Neural cell (in vitro differentiated cells): ENCODE data around the gene ERVH48-1. TPM values are rescaled to one million over a fixed set of nuclear protein-coding genes. Genes with fewer than 3 reads are reported as not detected.
"Not testable (repeated sequence)": the region's sequence is repeated elsewhere in the genome, so short reads cannot be mapped to it uniquely, and the experiment has no call there.

Experiments
- H2AFZ ChIP-seq: fragments of 200-600, 300-800 bp; sonication (generic), shearing (Covaris generic); 2 replicates; pipeline ENCODE4 v1.6.0; 2014; ENCODE audit warnings: low read depth, mild to moderate bottlenecking, antibody characterized with exemption, low read length, moderate library complexity
- H3F3A ChIP-seq: fragments of 200-600 bp; shearing (Covaris generic); 2 replicates; pipeline ENCODE4 v1.6.1; 2016; ENCODE audit warnings: mild to moderate bottlenecking, moderate library complexity, mixed read lengths, antibody characterized with exemption, low read length; ENCODE audit not compliant: insufficient read depth, poor library complexity, severe bottlenecking
- H3K27ac ChIP-seq: fragments of 200-600, 300-800 bp; sonication (generic), shearing (Covaris generic); 2 replicates; pipeline ENCODE4 v1.5.1; 2014; ENCODE audit warnings: mild to moderate bottlenecking, low read length, moderate library complexity
- H3K27me3 ChIP-seq: fragments of 300-800, 200-600 bp; sonication (generic), shearing (Covaris generic); 2 replicates; pipeline ENCODE4 v1.6.0; 2014; ENCODE audit warnings: mild to moderate bottlenecking, low read depth, low read length, moderate library complexity; ENCODE audit not compliant: insufficient read depth
- H3K36me3 ChIP-seq: fragments of 300-800, 200-600 bp; sonication (generic), shearing (Covaris generic); 2 replicates; pipeline ENCODE4 v1.5.1; 2014; ENCODE audit warnings: mild to moderate bottlenecking, antibody characterized with exemption, low read length, moderate library complexity; ENCODE audit not compliant: insufficient read depth
- H3K4me2 ChIP-seq: fragments of 300-800, 200-600 bp; sonication (generic), shearing (Covaris generic); 2 replicates; pipeline ENCODE4 v1.6.0; 2014; ENCODE audit warnings: mild to moderate bottlenecking, low read length
- H3K4me3 ChIP-seq: fragments of 300-800, 200-600 bp; sonication (generic), shearing (Covaris generic); 2 replicates; pipeline ENCODE4 v1.5.1; 2014; ENCODE audit warnings: mild to moderate bottlenecking, low read length, moderate library complexity
- H3K79me2 ChIP-seq: fragments of 200-600 bp; shearing (Covaris generic); replicated peaks from 2 replicates; pipeline ENCODE4 v1.6.0; 2014; ENCODE audit warnings: mild to moderate bottlenecking, low read length, moderate library complexity; ENCODE audit not compliant: insufficient read depth
- H3K9ac ChIP-seq: fragments of 300-800, 200-600 bp; sonication (generic), shearing (Covaris generic); 2 replicates; pipeline ENCODE4 v1.6.1; 2016; ENCODE audit warnings: mild to moderate bottlenecking, low read length, mixed read lengths
- H3K9me2 ChIP-seq: fragments of 200-600 bp; shearing (Covaris generic); 2 replicates; pipeline ENCODE4 v1.6.1; 2016; ENCODE audit warnings: mild to moderate bottlenecking, low read length, mixed read lengths; ENCODE audit not compliant: insufficient read depth
- H3K9me3 ChIP-seq: fragments of 200-600, 300-800 bp; sonication (generic), shearing (Covaris generic); 2 replicates; pipeline ENCODE4 v1.6.1; 2016; ENCODE audit warnings: mild to moderate bottlenecking, mixed run types, low read length, moderate library complexity, mixed read lengths
- H4K20me1 ChIP-seq: fragments of 200-600 bp; shearing (Covaris generic); 2 replicates; pipeline ENCODE4 v1.6.1; 2016; ENCODE audit warnings: mild to moderate bottlenecking, mixed run types; ENCODE audit not compliant: insufficient read depth
- EP300 ChIP-seq: fragments of 450-650 bp; conservative IDR thresholded peaks from 2 replicates; pipeline ENCODE4 v1.6.1; 2014; ENCODE audit warnings: antibody characterized with exemption, mild to moderate bottlenecking, moderate library complexity; ENCODE audit not compliant: poor library complexity, severe bottlenecking
- EZH2 ChIP-seq: fragments of 200-600, 300-800 bp; shearing (Covaris generic), sonication (generic); IDR thresholded peaks from 2 replicates; pipeline ENCODE4 v1.6.1; 2014; ENCODE audit warnings: antibody characterized with exemption, low read length, borderline replicate concordance, mild to moderate bottlenecking; ENCODE audit not compliant: insufficient read depth, poor library complexity, severe bottlenecking
- MXI1 ChIP-seq: fragments of 450-650 bp; conservative IDR thresholded peaks from 2 replicates; pipeline ENCODE4 v1.6.1; 2014; ENCODE audit warnings: antibody characterized with exemption, mild to moderate bottlenecking; ENCODE audit not compliant: poor library complexity, severe bottlenecking
- POLR2AphosphoS5 ChIP-seq: IDR thresholded peaks from 2 replicates; pipeline ENCODE4 v1.6.1; 2012
- RAD21 ChIP-seq: fragments of 450-650 bp; conservative IDR thresholded peaks from 2 replicates; pipeline ENCODE4 v1.6.1; 2014; ENCODE audit warnings: antibody characterized with exemption, mild to moderate bottlenecking, moderate library complexity
- REST ChIP-seq: IDR thresholded peaks from 2 replicates; pipeline ENCODE4 v1.6.1; 2012; ENCODE audit warnings: borderline replicate concordance
- SMC3 ChIP-seq: fragments of 450-650 bp; conservative IDR thresholded peaks from 2 replicates; pipeline ENCODE4 v1.6.1; 2014; ENCODE audit warnings: antibody characterized with exemption, mild to moderate bottlenecking, moderate library complexity; ENCODE audit not compliant: poor library complexity
- TAF1 ChIP-seq: IDR thresholded peaks from 2 replicates; pipeline ENCODE4 v1.6.1; 2012; ENCODE audit warnings: low read depth
- polyA plus RNA-seq: library from polyadenylated mRNA; depleted of rRNA; stranded (reverse); fragments of >200 nt; gene quantifications from 2 replicates; pipeline ENCODE4 v1.2.3, GENCODE V29; 2014
- TF ChIP-seq, protein P1 (sequence below): fragments of 450-650 bp; IDR thresholded peaks from 2 replicates; pipeline ENCODE4 v1.5.1; 2014; ENCODE audit warnings: antibody characterized with exemption, mild to moderate bottlenecking, moderate library complexity; ENCODE audit not compliant: poor library complexity, severe bottlenecking

Gene ERVH48-1
- polyA plus RNA-seq, 1 donor from 2014 or later, result not detected

DNA sequence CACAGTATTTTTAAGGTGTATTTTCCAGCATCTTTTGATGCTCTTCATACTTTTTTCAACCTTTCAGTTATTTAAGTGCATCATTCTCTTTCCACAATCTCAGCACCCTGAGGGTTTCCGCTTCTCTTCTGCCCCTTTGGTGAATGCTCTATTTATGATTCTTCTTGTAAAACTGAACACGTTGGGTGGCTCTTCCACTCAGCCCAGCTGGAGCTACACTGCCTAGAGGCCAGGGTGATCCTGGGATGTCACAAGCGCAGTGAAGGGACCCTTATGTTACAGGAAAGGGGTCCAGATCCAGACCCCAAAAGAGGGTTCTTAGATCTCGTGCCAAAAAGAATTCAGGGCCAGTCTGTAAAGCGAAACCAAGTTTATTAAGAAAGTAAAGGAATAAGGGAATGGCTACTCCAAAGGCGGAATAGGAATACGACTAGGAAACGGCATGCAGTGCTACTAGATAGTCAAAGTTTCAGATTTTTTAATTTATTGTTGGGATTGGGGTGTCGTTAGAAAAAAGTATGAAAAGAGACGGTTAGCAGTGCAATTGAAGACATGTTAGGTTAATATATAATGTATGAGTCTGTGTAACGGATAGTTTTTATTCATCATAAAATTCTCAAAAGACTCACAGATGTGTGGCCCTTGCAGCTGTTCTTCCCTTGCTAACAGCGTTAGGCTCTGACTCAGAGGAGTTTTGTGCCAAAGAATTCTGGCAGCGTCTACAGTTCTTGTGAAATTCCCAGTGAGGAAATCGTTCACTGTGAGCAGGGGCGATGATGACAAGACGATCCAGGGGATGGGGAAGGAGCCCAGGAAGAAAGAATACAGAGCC is 14.4 kb upstream of the ERVH48-1 start:
- Histone ChIP-seq H3K4me3 (no peak overlapping the region), H3K9me3 (no peaks in the 10 kb centered on the region), H3F3A (no peaks in the 10 kb centered on the region), H3K79me2 (no peaks in the 10 kb centered on the region), H3K9me2 (no peaks in the 10 kb centered on the region), H3K4me2 (no peak overlapping the region), H3K27ac (no peak overlapping the region), H2AFZ (no peak overlapping the region), H3K36me3 (no peaks in the 10 kb centered on the region), H3K9ac (no peak overlapping the region), H4K20me1 (no peaks in the 10 kb centered on the region), H3K27me3 (no peaks in the 10 kb centered on the region)
- TF ChIP-seq REST (no peak), TAF1 (no peak), POLR2AphosphoS5 (no peak), EP300 (no peak), MXI1 (no peak), SMC3 (no peak), EZH2 (no peak), RAD21 (no peak)
- TF ChIP-seq, protein P1, sequence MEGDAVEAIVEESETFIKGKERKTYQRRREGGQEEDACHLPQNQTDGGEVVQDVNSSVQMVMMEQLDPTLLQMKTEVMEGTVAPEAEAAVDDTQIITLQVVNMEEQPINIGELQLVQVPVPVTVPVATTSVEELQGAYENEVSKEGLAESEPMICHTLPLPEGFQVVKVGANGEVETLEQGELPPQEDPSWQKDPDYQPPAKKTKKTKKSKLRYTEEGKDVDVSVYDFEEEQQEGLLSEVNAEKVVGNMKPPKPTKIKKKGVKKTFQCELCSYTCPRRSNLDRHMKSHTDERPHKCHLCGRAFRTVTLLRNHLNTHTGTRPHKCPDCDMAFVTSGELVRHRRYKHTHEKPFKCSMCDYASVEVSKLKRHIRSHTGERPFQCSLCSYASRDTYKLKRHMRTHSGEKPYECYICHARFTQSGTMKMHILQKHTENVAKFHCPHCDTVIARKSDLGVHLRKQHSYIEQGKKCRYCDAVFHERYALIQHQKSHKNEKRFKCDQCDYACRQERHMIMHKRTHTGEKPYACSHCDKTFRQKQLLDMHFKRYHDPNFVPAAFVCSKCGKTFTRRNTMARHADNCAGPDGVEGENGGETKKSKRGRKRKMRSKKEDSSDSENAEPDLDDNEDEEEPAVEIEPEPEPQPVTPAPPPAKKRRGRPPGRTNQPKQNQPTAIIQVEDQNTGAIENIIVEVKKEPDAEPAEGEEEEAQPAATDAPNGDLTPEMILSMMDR, result no peak

GRCh38 chr21:42938606-42938995 is 13.2 kb upstream of the ERVH48-1 start:
- not testable (repeated sequence) for H3F3A ChIP-seq, H3K9me2 ChIP-seq, H3K4me3 ChIP-seq, H3K36me3 ChIP-seq, H4K20me1 ChIP-seq, H3K9me3 ChIP-seq, H3K27me3 ChIP-seq, H2AFZ ChIP-seq, H3K27ac ChIP-seq, H3K79me2 ChIP-seq, H3K9ac ChIP-seq, H3K4me2 ChIP-seq
